GM18861 (cell line): ENCODE measurements around the gene LMNTD1.
"Not testable (repeated sequence)": the region's sequence is repeated elsewhere in the genome, so short reads cannot be mapped to it uniquely, and the experiment has no call there.

ENCODE experiments used
- ATAC-seq: cut with Tn5 transposase; IDR thresholded peaks from one replicate; pipeline ENCODE4 v1.9.1; 2021; ENCODE audit not compliant: unreplicated experiment

LMNTD1 gene

GRCh38 chr12:25553098-25553497 lies at the start of gene LMNTD1:
LMNTD1 (minus strand) TSS chr12:25553283; CDS start chr12:25552959, 324 bp downstream.
- no peak for ATAC-seq

GRCh38 chr12:25598956-25599355 lies 45.9 kb upstream of the LMNTD1 start:
- no peak for ATAC-seq

GRCh38 chr12:25595496-25595895 lies 42.4 kb upstream of the LMNTD1 start:
- not testable (repeated sequence) for ATAC-seq

GRCh38 chr12:25594376-25594775 lies 41.3 kb upstream of the LMNTD1 start:
- ATAC-seq: no peak

- ATAC-seq: no peak
Measured at GRCh38 chr12:25592725-25593495, 39.8 kb upstream of the LMNTD1 start.

GRCh38 chr12:25591144-25591543 lies 38.1 kb upstream of the LMNTD1 start:
- no peak for ATAC-seq

- ATAC-seq: no peak
Measured at GRCh38 chr12:25590011-25590721, 37.1 kb upstream of the LMNTD1 start.

GRCh38 chr12:25587346-25587745 lies 34.3 kb upstream of the LMNTD1 start:
- ATAC-seq: no peak

GRCh38 chr12:25585662-25586061 lies 32.6 kb upstream of the LMNTD1 start:
- no peak for ATAC-seq

- no peak for ATAC-seq
Measured at GRCh38 chr12:25585021-25585523, 32.0 kb upstream of the LMNTD1 start.

- no peak for ATAC-seq
Measured at GRCh38 chr12:25584596-25584995, 31.5 kb upstream of the LMNTD1 start.

- ATAC-seq: no peak
Measured at GRCh38 chr12:25583545-25583944, 30.5 kb upstream of the LMNTD1 start.

- ATAC-seq: no peak
Measured at GRCh38 chr12:25581067-25581466, 28.0 kb upstream of the LMNTD1 start.

GRCh38 chr12:25578411-25579143 lies 25.5 kb upstream of the LMNTD1 start:
- ATAC-seq: no peak

- no peak for ATAC-seq
Measured at GRCh38 chr12:25574761-25575160, 21.7 kb upstream of the LMNTD1 start.

- ATAC-seq: no peak
Measured at GRCh38 chr12:25573346-25573745, 20.3 kb upstream of the LMNTD1 start.

GRCh38 chr12:25570418-25570817 lies 17.3 kb upstream of the LMNTD1 start:
- ATAC-seq: no peak

GRCh38 chr12:25566202-25566949 lies 13.3 kb upstream of the LMNTD1 start:
- ATAC-seq: no peak

GRCh38 chr12:25558586-25558985 lies 5.5 kb upstream of the LMNTD1 start:
- no peak for ATAC-seq

GRCh38 chr12:25557830-25558436 lies 4.8 kb upstream of the LMNTD1 start:
- no peak for ATAC-seq
